Glutamatergic neuron (in vitro differentiated cells): ENCODE measurements around the gene PCK2. TPM values are rescaled to one million over a fixed set of nuclear protein-coding genes. Genes with fewer than 3 reads are reported as not detected.

ENCODE experiments used
- DNase-seq: peaks from one replicate; pipeline ENCODE4 v3.0.0; 2022
- H3K27ac Mint-ChIP-seq: one replicate; pipeline ENCODE4 v1.8.0; 2020; ENCODE audit warnings: mild to moderate bottlenecking, mixed read lengths, inconsistent platforms; ENCODE audit not compliant: unreplicated experiment
- H3K27me3 Mint-ChIP-seq: one replicate; pipeline ENCODE4 v1.8.0; 2020; ENCODE audit warnings: mild to moderate bottlenecking, moderate library complexity, mixed read lengths, inconsistent platforms; ENCODE audit not compliant: unreplicated experiment
- H3K36me3 Mint-ChIP-seq: one replicate; pipeline ENCODE4 v1.8.0; 2020; ENCODE audit warnings: mild to moderate bottlenecking, mixed read lengths, inconsistent platforms; ENCODE audit not compliant: unreplicated experiment
- H3K4me1 Mint-ChIP-seq: one replicate; pipeline ENCODE4 v1.8.0; 2020; ENCODE audit warnings: mild to moderate bottlenecking, low read depth, mixed read lengths, inconsistent platforms; ENCODE audit not compliant: unreplicated experiment
- H3K4me3 Mint-ChIP-seq: one replicate; pipeline ENCODE4 v1.8.0; 2020; ENCODE audit warnings: mild to moderate bottlenecking, mixed read lengths, inconsistent platforms; ENCODE audit not compliant: unreplicated experiment
- H3K9me3 Mint-ChIP-seq: one replicate; pipeline ENCODE4 v1.8.0; 2020; ENCODE audit warnings: mild to moderate bottlenecking, moderate library complexity, mixed read lengths, inconsistent platforms; ENCODE audit not compliant: unreplicated experiment
- total RNA-seq: library from RNA; stranded (reverse); fragmentation: NEBNext Ultra II Directional; extraction: Animal tissue kit (Norgen Biotek cat#: 25700); gene quantifications from one replicate; pipeline ENCODE4 v1.2.1, GENCODE V29; 2021; ENCODE audit not compliant: unreplicated experiment
- TF ChIP-seq, protein P1 (sequence below): fragments of 200-600 bp; sonication (generic); IDR thresholded peaks from one replicate; pipeline ENCODE4 v1.5.0; 2021; ENCODE audit not compliant: partially characterized antibody, unreplicated experiment

Gene PCK2
- total RNA-seq, 1 donor from 2014 or later = 99.9 TPM

- H3K36me3 Mint-ChIP-seq = no peaks in the 10 kb centered on the region
- H3K27ac Mint-ChIP-seq = peak within 1 kb of the TSS; percentile 75
- H3K27me3 Mint-ChIP-seq = peaks cover 16% of the 10 kb centered on the region
- H3K4me3 Mint-ChIP-seq = peak within 1 kb of the TSS; percentile 95
- DNase-seq = peak; percentile 92
- H3K9me3 Mint-ChIP-seq = peaks cover 10% of the 10 kb centered on the region
- TF ChIP-seq, protein P1, sequence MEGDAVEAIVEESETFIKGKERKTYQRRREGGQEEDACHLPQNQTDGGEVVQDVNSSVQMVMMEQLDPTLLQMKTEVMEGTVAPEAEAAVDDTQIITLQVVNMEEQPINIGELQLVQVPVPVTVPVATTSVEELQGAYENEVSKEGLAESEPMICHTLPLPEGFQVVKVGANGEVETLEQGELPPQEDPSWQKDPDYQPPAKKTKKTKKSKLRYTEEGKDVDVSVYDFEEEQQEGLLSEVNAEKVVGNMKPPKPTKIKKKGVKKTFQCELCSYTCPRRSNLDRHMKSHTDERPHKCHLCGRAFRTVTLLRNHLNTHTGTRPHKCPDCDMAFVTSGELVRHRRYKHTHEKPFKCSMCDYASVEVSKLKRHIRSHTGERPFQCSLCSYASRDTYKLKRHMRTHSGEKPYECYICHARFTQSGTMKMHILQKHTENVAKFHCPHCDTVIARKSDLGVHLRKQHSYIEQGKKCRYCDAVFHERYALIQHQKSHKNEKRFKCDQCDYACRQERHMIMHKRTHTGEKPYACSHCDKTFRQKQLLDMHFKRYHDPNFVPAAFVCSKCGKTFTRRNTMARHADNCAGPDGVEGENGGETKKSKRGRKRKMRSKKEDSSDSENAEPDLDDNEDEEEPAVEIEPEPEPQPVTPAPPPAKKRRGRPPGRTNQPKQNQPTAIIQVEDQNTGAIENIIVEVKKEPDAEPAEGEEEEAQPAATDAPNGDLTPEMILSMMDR = no peak
- H3K4me1 Mint-ChIP-seq = peaks cover 27% of the 10 kb centered on the region
These were observed 41.9 kb downstream of the PCK2 start, which contains the start of gene PSME1 for GRCh38 chr14:24135834-24136683. Gene PSME1, plus strand, starts transcription at chr14:24136194. Its CDS starts 69 bp downstream, at chr14:24136263.

DNA sequence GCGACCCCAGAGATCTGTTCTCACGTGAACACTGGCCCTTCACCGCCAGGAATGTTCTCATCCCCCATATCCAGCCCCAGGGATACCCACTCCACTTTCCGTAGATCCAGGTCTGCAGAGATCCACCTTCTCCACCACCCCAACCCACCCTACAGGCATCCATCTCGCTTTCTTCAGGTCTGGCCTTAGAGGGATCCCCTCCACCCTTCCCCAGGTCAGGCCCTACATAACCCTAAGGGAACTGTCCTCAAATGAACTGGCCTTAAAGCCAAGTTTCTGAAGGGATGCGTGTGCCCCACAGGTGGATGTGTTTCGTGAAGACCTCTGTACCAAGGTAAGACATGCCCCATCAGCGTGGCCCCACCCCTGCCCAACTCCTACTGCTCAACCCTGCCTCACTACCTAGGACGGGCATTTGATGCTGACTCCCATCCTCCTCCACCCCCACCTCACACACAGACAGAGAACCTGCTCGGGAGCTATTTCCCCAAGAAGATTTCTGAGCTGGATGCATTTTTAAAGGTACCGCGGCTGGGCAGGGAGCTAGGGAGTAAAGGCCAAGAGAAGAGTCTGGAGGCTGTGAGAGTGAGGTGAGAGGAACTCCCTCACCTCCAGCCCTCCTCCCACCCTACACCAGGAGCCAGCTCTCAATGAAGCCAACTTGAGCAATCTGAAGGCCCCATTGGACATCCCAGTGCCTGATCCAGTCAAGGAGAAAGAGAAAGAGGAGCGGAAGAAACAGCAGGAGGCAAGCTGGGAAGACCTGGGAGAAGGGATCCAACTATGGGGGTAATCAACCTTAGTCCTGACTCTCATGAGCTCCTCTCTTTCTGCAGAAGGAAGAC, 42.8 kb downstream of the PCK2 start:
- no peak for DNase-seq
- Mint-ChIP-seq H3K9me3 (peaks cover 12% of the 10 kb centered on the region), H3K27me3 (peaks cover 15% of the 10 kb centered on the region), H3K4me1 (peaks cover 23% of the 10 kb centered on the region), H3K27ac (peak overlapping the region; percentile 33), H3K4me3 (peak overlapping the region; percentile 79), H3K36me3 (no peaks in the 10 kb centered on the region)
- TF ChIP-seq, protein P1 = no peak

- no peak for DNase-seq
- no peaks in the 10 kb centered on the region for H3K36me3 Mint-ChIP-seq
- TF ChIP-seq, protein P1 = no peak
- no peak overlapping the region for H3K27ac Mint-ChIP-seq
- peaks cover 13% of the 10 kb centered on the region for H3K9me3 Mint-ChIP-seq
- peaks cover 15% of the 10 kb centered on the region for H3K27me3 Mint-ChIP-seq
- H3K4me3 Mint-ChIP-seq = no peak overlapping the region
- H3K4me1 Mint-ChIP-seq = peaks cover 23% of the 10 kb centered on the region
These were observed 43.7 kb downstream of the PCK2 start for GRCh38 chr14:24137529-24138395.

- no peak overlapping the region for H3K4me3 Mint-ChIP-seq
- no peak overlapping the region for H3K27ac Mint-ChIP-seq
- H3K4me1 Mint-ChIP-seq = peaks cover 20% of the 10 kb centered on the region
- peaks cover 13% of the 10 kb centered on the region for H3K9me3 Mint-ChIP-seq
- H3K27me3 Mint-ChIP-seq = peaks cover 13% of the 10 kb centered on the region
- TF ChIP-seq, protein P1 = no peak
- no peaks in the 10 kb centered on the region for H3K36me3 Mint-ChIP-seq
- no peak for DNase-seq
These were observed 44.5 kb downstream of the PCK2 start for GRCh38 chr14:24138396-24139271.
